ENCODE data around the gene BBS12. TPM values are rescaled to one million over a fixed set of nuclear protein-coding genes. Genes with fewer than 3 reads are reported as not detected.
A peak's percentile ranks its signal among the peaks of the same experiment; 100 is the strongest.

BBS12 gene
- total RNA-seq, 4 donors from 2014 or later = 3.2 to 5.7 (median 3.7) TPM

DNA sequence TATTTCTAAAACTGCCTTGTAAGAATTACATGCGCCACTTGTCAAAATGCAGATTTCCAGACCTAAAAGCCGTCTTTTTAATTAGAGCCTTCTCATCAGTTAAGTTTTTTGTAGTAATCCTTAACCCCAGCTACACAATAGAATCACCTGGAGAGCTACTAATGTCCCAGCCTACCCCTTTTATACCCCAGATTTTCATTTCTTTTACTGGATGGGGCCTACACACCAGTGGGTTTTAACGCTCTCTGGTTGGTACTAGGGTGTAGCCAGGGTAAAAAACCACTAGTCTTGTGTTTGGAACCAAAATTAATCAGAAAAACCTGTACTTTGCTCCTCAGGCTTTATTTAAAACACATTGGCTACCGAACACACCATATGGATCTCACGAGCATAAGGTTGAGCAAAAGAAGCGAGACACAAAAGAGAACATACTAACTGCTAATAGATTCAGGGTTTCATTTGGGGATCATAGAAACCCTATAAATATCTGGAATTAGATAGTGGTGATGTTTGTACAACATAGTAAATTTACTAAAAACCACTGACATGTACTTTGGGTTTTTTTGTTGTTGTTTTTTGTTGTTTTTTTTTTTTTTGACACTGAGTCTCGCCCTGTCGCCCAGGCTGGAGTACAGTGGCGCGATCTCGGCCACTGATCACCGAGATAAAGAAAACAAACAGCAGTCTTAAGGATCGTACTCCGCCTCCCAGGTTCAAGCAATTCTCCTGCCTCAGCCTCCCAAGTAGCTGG is 30.6 kb downstream of the BBS12 start:
- ATAC-seq (ENCODE audit: low FRiP score) = no peak
- no peak for DNase-seq (ENCODE audit: low spot score)
- TF ChIP-seq, protein P1, sequence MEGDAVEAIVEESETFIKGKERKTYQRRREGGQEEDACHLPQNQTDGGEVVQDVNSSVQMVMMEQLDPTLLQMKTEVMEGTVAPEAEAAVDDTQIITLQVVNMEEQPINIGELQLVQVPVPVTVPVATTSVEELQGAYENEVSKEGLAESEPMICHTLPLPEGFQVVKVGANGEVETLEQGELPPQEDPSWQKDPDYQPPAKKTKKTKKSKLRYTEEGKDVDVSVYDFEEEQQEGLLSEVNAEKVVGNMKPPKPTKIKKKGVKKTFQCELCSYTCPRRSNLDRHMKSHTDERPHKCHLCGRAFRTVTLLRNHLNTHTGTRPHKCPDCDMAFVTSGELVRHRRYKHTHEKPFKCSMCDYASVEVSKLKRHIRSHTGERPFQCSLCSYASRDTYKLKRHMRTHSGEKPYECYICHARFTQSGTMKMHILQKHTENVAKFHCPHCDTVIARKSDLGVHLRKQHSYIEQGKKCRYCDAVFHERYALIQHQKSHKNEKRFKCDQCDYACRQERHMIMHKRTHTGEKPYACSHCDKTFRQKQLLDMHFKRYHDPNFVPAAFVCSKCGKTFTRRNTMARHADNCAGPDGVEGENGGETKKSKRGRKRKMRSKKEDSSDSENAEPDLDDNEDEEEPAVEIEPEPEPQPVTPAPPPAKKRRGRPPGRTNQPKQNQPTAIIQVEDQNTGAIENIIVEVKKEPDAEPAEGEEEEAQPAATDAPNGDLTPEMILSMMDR (IDR thresholded peaks at IDR 0.05) = no peak

DNA sequence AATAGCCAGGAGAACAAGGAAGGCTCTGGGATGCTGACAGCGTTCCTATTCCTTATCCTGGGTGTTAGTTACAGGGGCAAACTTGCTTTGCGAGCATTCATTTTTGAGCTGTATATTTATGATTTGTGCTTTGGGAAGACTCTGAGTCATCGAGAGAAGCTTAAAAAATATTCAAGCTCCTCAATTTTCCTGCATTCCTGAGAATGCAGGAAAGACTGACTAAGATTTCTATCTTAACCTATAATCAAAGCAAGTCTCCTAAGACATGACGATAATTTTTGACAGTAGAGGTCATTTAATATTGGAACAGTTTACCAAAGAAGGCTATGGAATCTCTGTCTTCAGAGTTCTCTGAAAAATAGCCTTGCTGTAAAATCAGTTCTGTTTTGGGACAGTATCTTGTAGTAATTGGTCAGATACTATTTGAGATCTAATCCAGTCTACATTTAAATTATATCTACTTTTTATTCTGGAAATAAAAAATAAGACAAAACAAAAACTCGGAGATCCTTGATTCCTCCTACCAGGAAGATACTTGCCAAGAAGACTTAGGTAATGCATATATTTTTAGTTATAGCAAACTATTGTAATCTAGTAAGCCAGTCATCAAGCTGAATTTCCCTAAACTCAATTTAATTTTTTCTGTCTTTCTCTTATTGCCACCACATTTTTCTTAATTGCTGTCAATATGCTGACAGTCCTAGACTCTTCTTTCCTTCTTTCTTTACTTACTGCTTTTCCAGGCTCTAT is 31.7 kb downstream of the BBS12 start:
- ATAC-seq (ENCODE audit: low FRiP score) (peak; percentile 43), DNase-seq (ENCODE audit: low spot score) (no peak)
- TF ChIP-seq, protein P1 (IDR thresholded peaks at IDR 0.05) = no peak

DNA sequence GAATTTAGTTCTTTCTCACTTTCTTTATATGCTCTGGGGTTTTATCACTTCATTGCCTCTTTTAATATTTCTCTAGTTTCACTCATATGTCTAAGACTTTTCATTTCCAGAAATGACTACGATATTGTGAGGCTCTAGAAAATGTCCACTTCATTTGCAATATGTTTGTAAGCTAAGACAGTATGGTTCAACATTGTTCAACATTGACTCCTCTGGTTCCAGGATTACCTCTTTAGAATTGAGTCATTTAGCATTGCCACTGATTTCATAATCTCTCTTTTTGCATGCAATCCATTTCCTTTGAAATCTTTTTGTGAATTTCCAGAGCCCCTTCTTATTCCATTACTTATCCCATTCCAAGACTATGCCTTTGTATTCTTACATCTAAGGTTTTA is 32.3 kb downstream of the BBS12 start:
- TF ChIP-seq, protein P1 (IDR thresholded peaks at IDR 0.05) = no peak
- DNase-seq (ENCODE audit: low spot score) (no peak), ATAC-seq (ENCODE audit: low FRiP score) (peak; percentile 84)

DNA sequence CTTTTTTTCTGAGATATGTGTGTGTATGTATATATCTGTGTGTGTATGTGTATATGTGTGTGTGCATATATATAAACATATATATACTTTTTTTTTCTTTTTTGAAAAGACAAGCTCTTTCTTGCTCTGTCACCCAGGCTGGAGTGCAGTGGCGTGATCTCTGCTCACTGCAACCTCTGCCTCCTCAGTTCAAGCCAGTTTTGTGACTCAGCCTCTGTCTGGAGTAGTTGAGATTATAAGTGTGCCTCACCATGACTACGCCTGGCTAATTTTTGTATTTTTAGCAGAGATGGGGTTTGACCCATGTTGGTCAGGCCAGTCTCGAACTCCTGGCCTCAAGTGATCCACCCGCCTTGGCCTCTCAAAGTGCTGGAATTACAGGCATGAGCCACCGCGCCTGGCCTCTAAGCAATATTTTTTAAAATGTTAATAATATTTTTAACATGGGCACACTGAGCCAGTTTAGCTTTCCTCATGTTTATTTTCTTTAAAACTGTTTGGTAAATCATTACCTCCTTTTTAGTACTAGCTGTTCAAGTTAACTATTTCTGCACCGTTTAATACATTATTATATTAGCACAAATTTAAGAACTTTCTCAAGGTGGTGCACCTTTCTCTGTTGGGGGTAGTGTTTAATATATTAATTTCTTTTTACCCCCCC is 33.3 kb downstream of the BBS12 start:
- no peak for DNase-seq (ENCODE audit: low spot score)
- ATAC-seq (ENCODE audit: low FRiP score) = no peak
- TF ChIP-seq, protein P1 (IDR thresholded peaks at IDR 0.05) = no peak

DNA sequence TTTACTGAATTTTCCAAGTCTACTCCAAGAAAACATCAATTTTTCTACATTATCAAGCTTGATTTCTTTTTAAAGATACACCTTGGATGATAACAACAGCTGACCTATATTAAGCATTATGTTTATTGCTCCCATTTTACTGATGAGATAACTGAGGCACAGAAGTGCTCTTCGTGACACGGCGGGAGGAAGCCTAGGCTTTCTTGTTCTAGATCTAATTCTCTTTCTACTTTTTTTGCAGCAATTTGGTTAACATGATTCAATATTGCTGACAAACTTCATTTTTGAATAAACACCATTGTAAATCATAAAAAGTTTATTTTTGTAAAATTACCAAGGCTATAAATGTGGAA is 33.8 kb downstream of the BBS12 start:
- TF ChIP-seq, protein P1 (IDR thresholded peaks at IDR 0.05) = no peak
- ATAC-seq (ENCODE audit: low FRiP score) = no peak
- DNase-seq (ENCODE audit: low spot score) = no peak

DNA sequence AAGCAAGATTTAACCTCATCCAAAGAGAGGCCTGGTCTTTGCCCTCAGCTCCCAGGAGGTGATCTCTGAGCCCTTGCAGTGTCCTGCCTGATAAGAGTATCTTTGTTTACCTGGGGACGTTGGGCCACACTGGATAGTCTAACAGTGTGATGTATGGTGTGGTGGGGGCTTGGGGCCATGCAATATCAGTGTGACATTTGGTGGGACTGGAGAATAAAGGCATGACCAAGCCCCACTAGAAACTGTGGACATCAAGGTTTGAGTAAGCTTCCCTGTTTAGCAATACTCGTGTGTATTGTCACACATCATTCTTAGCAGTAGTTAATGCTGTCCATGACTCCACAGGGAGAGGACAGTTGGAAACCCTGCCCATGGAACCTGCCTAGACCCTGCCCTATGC is 34.4 kb downstream of the BBS12 start:
- DNase-seq (ENCODE audit: low spot score) (no peak), ATAC-seq (ENCODE audit: low FRiP score) (no peak)
- TF ChIP-seq, protein P1 (IDR thresholded peaks at IDR 0.05) = no peak

Measured in omental fat pad (tissue), 4 donors.